ENCODE data around the gene PANK1. TPM values are rescaled to one million over a fixed set of nuclear protein-coding genes. Genes with fewer than 3 reads are reported as not detected.

PANK1 gene
- total and polyA plus RNA-seq, 2 of the 8 experiments (the other 6 are each of a cell fraction or from before 2014, with no cell fraction given), result 18.5 to 40.4 TPM

GRCh38 chr10:89683883-89684282, 38.8 kb upstream of the PANK1 start (continued):
- TF ChIP-seq CHD7 (IDR thresholded peaks at IDR 0.05; ENCODE audit: insufficient replicate concordance, low read length) (no peak), JUND (IDR thresholded peaks at IDR 0.05; ENCODE audit: low read length) (no peak), BACH1 (IDR thresholded peaks at IDR 0.05; ENCODE audit: low read length) (no peak), TAF7 (optimal IDR thresholded peaks at IDR 0.05; ENCODE audit: borderline replicate concordance, low read depth, low read length) (no peak), USF2 (IDR thresholded peaks at IDR 0.05; ENCODE audit: low read length) (no peak), RNF2 (IDR thresholded peaks at IDR 0.05; ENCODE audit: borderline replicate concordance, low read depth, low read length, missing control alignments, poor library complexity, severe bottlenecking) (no peak), BRCA1 (IDR thresholded peaks at IDR 0.05; ENCODE audit: low read depth, low read length) (no peak), RXRA (IDR thresholded peaks at IDR 0.05; ENCODE audit: insufficient read depth, low read depth, low read length) (no peak), HDAC6 (IDR thresholded peaks at IDR 0.05; ENCODE audit: low read depth, low read length) (no peak), TAF1 (IDR thresholded peaks at IDR 0.05; ENCODE audit: low read depth, low read length) (no peak), GABPA (IDR thresholded peaks at IDR 0.05; ENCODE audit: borderline replicate concordance, insufficient read depth, low read length) (no peak)

Data from H1 (cell line).